Measurements from ENCODE around the gene SF1.
A peak's percentile ranks its signal among the peaks of the same experiment; 100 is the strongest.

The SF1 gene

GRCh38 chr11:64810271-64810890 lies 32.0 kb upstream of the SF1 start, which contains the start of gene MEN1:
Gene MEN1 (minus strand): TSS chr11:64810551. CDS start chr11:64810109, 442 bp downstream.
- Histone ChIP-seq H3K4me1 (ENCODE audit: insufficient read depth, low read length) (peaks cover 5% of the 10 kb centered on the region), H3K4me3 (ENCODE audit: low read length) (peak within 1 kb of the TSS; percentile 94), H3K9me3 (ENCODE audit: insufficient read depth, low read depth, low read length) (no peaks in the 10 kb centered on the region), H3K36me3 (ENCODE audit: insufficient read depth, low read length) (peaks cover 22% of the 10 kb centered on the region), H3K9ac (ENCODE audit: low read depth, low read length) (peak within 1 kb of the TSS; percentile 61), H3K27ac (ENCODE audit: low read depth, low read length) (peak within 1 kb of the TSS; percentile 60; the same call in 1 of the 2 replicates), H3K27me3 (ENCODE audit: insufficient read depth, low read length) (no peaks in the 10 kb centered on the region)
- WGBS: under 1% methylated on average over 45 of the region's 46 CpGs

- H3K27me3 ChIP-seq (ENCODE audit: insufficient read depth, low read length): no peaks in the 10 kb centered on the region
- WGBS: 2% methylated on average over 44 of the region's 44 CpGs
- peaks cover 5% of the 10 kb centered on the region for H3K4me1 ChIP-seq (ENCODE audit: insufficient read depth, low read length)
- H3K36me3 ChIP-seq (ENCODE audit: insufficient read depth, low read length): peaks cover 28% of the 10 kb centered on the region
- peak overlapping the region; percentile 61 for H3K9ac ChIP-seq (ENCODE audit: low read depth, low read length)
- no peaks in the 10 kb centered on the region for H3K9me3 ChIP-seq (ENCODE audit: insufficient read depth, low read depth, low read length)
- H3K27ac ChIP-seq (ENCODE audit: low read depth, low read length): peak overlapping the region; percentile 60; the same call in 1 of the 2 replicates
- H3K4me3 ChIP-seq (ENCODE audit: low read length): peak overlapping the region; percentile 94
These were observed 31.5 kb upstream of the SF1 start for GRCh38 chr11:64809781-64810241.

- no peak overlapping the region for H3K4me3 ChIP-seq (ENCODE audit: low read length)
- H3K4me1 ChIP-seq (ENCODE audit: insufficient read depth, low read length): peaks cover 10% of the 10 kb centered on the region
- 94% methylated on average over 9 of the region's 9 CpGs for WGBS
- no peak overlapping the region for H3K27ac ChIP-seq (ENCODE audit: low read depth, low read length)
- H3K36me3 ChIP-seq (ENCODE audit: insufficient read depth, low read length): peaks cover 32% of the 10 kb centered on the region
- H3K27me3 ChIP-seq (ENCODE audit: insufficient read depth, low read length): no peaks in the 10 kb centered on the region
- H3K9me3 ChIP-seq (ENCODE audit: insufficient read depth, low read depth, low read length): no peaks in the 10 kb centered on the region
- no peak overlapping the region for H3K9ac ChIP-seq (ENCODE audit: low read depth, low read length)
These were observed 27.1 kb upstream of the SF1 start for GRCh38 chr11:64805481-64805880.

DNA sequence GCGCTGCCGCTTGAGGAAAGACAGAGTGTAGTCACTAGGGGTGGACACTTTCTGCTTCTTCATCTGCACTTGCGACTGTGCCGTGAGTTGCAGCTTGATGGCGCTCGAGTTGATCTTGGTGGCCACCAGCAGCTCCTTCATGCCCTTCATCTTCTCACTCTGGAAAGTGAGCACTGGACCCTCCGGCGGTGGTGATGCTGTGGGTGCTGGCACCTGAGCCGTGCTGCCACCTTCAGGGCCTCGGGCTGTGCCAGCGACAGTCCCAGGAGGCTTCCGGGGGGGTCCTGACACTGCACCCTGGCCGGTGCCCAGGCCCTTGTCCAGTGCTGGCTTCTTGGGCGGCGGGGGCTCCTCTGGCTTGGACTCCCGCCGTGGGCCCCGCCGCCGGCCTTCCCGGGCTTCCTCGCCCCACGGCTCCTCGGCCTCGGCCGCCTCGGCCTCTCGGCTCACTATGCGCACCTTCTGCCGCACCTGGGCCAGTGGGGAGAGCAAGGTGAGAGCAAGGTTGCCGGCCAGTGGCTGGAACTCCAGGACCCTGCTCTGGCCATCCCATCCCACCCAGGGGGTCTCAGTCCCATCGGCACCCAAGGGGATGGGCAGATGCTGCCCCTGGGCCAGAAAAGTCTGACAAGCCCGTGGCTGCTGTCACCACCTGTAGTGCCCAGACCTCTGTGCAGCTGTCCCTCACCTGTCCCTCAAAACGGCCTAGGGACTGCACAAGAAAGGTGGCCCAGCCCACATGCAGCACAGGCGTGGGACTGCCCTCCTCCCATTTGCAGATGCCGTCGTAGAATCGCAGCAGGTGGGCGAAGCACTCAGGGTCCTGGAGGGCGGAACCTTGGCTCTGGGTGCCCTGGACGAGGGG lies 26.2 kb upstream of the SF1 start:
- Histone ChIP-seq H3K9ac (ENCODE audit: low read depth, low read length) (0 out of 2 replicates have a peak overlapping the region, but pooled peaks have one; percentile 3), H3K4me3 (ENCODE audit: low read length) (peak overlapping the region; percentile 64), H3K4me1 (ENCODE audit: insufficient read depth, low read length) (peaks cover 9% of the 10 kb centered on the region), H3K27me3 (ENCODE audit: insufficient read depth, low read length) (no peaks in the 10 kb centered on the region), H3K27ac (ENCODE audit: low read depth, low read length) (peak overlapping the region; percentile 82; the same call in 1 of the 2 replicates), H3K36me3 (ENCODE audit: insufficient read depth, low read length) (peaks cover 32% of the 10 kb centered on the region), H3K9me3 (ENCODE audit: insufficient read depth, low read depth, low read length) (no peaks in the 10 kb centered on the region)
- WGBS: 93% methylated on average over 41 of the region's 41 CpGs

- H3K4me3 ChIP-seq (ENCODE audit: low read length): peak overlapping the region; percentile 64
- H3K27me3 ChIP-seq (ENCODE audit: insufficient read depth, low read length): no peaks in the 10 kb centered on the region
- no peaks in the 10 kb centered on the region for H3K9me3 ChIP-seq (ENCODE audit: insufficient read depth, low read depth, low read length)
- peaks cover 32% of the 10 kb centered on the region for H3K36me3 ChIP-seq (ENCODE audit: insufficient read depth, low read length)
- H3K4me1 ChIP-seq (ENCODE audit: insufficient read depth, low read length): peaks cover 5% of the 10 kb centered on the region; the same call in 1 of the 2 replicates
- peak overlapping the region; percentile 82; the same call in 1 of the 2 replicates for H3K27ac ChIP-seq (ENCODE audit: low read depth, low read length)
- H3K9ac ChIP-seq (ENCODE audit: low read depth, low read length): 0 out of 2 replicates have a peak overlapping the region, but pooled peaks have one; percentile 3
- 42% methylated on average over 15 of the region's 15 CpGs for WGBS
These were observed 25.6 kb upstream of the SF1 start for GRCh38 chr11:64803846-64804345.

GRCh38 chr11:64803158-64803845 lies 25.0 kb upstream of the SF1 start, which contains the start of gene MAP4K2:
Gene MAP4K2 (minus strand): TSS chr11:64803214. CDS start chr11:64803149, 65 bp downstream.
- Histone ChIP-seq H3K9me3 (ENCODE audit: insufficient read depth, low read depth, low read length) (no peaks in the 10 kb centered on the region), H3K9ac (ENCODE audit: low read depth, low read length) (peak within 1 kb of the TSS; percentile 40), H3K27me3 (ENCODE audit: insufficient read depth, low read length) (no peaks in the 10 kb centered on the region), H3K4me1 (ENCODE audit: insufficient read depth, low read length) (peaks cover 5% of the 10 kb centered on the region; the same call in 1 of the 2 replicates), H3K4me3 (ENCODE audit: low read length) (peak within 1 kb of the TSS; percentile 64), H3K27ac (ENCODE audit: low read depth, low read length) (peak within 1 kb of the TSS; percentile 82; the same call in 1 of the 2 replicates), H3K36me3 (ENCODE audit: insufficient read depth, low read length) (peaks cover 32% of the 10 kb centered on the region)
- WGBS: under 1% methylated on average over 57 of the region's 58 CpGs

- Histone ChIP-seq H3K9ac (ENCODE audit: low read depth, low read length) (no peak overlapping the region), H3K4me3 (ENCODE audit: low read length) (peak overlapping the region; percentile 64), H3K27ac (ENCODE audit: low read depth, low read length) (no peak overlapping the region), H3K9me3 (ENCODE audit: insufficient read depth, low read depth, low read length) (no peaks in the 10 kb centered on the region), H3K27me3 (ENCODE audit: insufficient read depth, low read length) (no peaks in the 10 kb centered on the region), H3K36me3 (ENCODE audit: insufficient read depth, low read length) (peaks cover 27% of the 10 kb centered on the region), H3K4me1 (ENCODE audit: insufficient read depth, low read length) (peaks cover 5% of the 10 kb centered on the region; the same call in 1 of the 2 replicates)
- 8% methylated on average over 54 of the region's 54 CpGs for WGBS
These were observed 24.2 kb upstream of the SF1 start for GRCh38 chr11:64802370-64803157.

- Histone ChIP-seq H3K27ac (ENCODE audit: low read depth, low read length) (no peak overlapping the region), H3K4me3 (ENCODE audit: low read length) (no peak overlapping the region), H3K4me1 (ENCODE audit: insufficient read depth, low read length) (peaks cover 5% of the 10 kb centered on the region; the same call in 1 of the 2 replicates), H3K9ac (ENCODE audit: low read depth, low read length) (no peak overlapping the region), H3K27me3 (ENCODE audit: insufficient read depth, low read length) (no peaks in the 10 kb centered on the region), H3K36me3 (ENCODE audit: insufficient read depth, low read length) (peaks cover 22% of the 10 kb centered on the region), H3K9me3 (ENCODE audit: insufficient read depth, low read depth, low read length) (no peaks in the 10 kb centered on the region)
- 87% methylated on average over 13 of the region's 13 CpGs for WGBS
These were observed 23.4 kb upstream of the SF1 start for GRCh38 chr11:64801561-64802369.

- 94% methylated on average over 9 of the region's 9 CpGs for WGBS
- Histone ChIP-seq H3K9ac (ENCODE audit: low read depth, low read length) (no peak overlapping the region), H3K27me3 (ENCODE audit: insufficient read depth, low read length) (no peaks in the 10 kb centered on the region), H3K9me3 (ENCODE audit: insufficient read depth, low read depth, low read length) (no peaks in the 10 kb centered on the region), H3K4me3 (ENCODE audit: low read length) (no peak overlapping the region), H3K36me3 (ENCODE audit: insufficient read depth, low read length) (peaks cover 16% of the 10 kb centered on the region; the same call in 1 of the 2 replicates), H3K27ac (ENCODE audit: low read depth, low read length) (no peak overlapping the region), H3K4me1 (ENCODE audit: insufficient read depth, low read length) (peaks cover 5% of the 10 kb centered on the region; the same call in 1 of the 2 replicates)
These were observed 22.8 kb upstream of the SF1 start for GRCh38 chr11:64801158-64801464.

All from HUES64 (cell line).